Adipose tissue (tissue), 3 donors: ENCODE measurements around the gene LTB4R2. TPM values are rescaled to one million over a fixed set of nuclear protein-coding genes. Genes with fewer than 3 reads are reported as not detected.

ENCODE experiments used
- H3K27ac ChIP-seq: one replicate; pipeline ENCODE4 v1.5.1; 2013; ENCODE audit warnings: low read depth, low read length
- WGBS, 3 donors: extraction: QIAGEN DNeasy Blood & Tissue Kit; methylation state at CpG; one replicate each; pipeline ENCODE4 v1.1.7; 2013; 5-methylcytosine and 5-hydroxymethylcytosine counted together
- polyA plus RNA-seq, 3 donors: library from polyadenylated mRNA; stranded (reverse); fragments of 200-250 nt; gene quantifications; one replicate each; pipeline ENCODE4 v1.2.3, GENCODE V29; 2013
- donor health status: healthy with polysubstance abuse.
- donor health status: Bipolar disorder and iron deficiency.
- donor health status: healthy.

LTB4R2 gene
- polyA plus RNA-seq, 3 donors: 0.79 to 5.9 (median 2.6) TPM

- no peak overlapping the region for H3K27ac ChIP-seq
Observed at GRCh38 chr14:24273422-24273998, 36.4 kb upstream of the LTB4R2 start.

GRCh38 chr14:24274101-24274543 is 35.8 kb upstream of the LTB4R2 start:
- H3K27ac ChIP-seq: no peak overlapping the region
- 37 to 68% (median 48%) methylated on average over 3 of the region's 3 CpGs for WGBS, 3 donors

More at GRCh38 chr14:24273422-24273998, 36.4 kb upstream of the LTB4R2 start:
- 60 to 77% (median 70%) methylated on average over 3 of the region's 3 CpGs for WGBS, 3 donors

- 82 to 97% (median 84%) methylated on average over 6 of the region's 6 CpGs for WGBS, 3 donors
- no peak overlapping the region for H3K27ac ChIP-seq
Observed at GRCh38 chr14:24277071-24277470, 32.9 kb upstream of the LTB4R2 start.

- WGBS, 3 donors: 47 to 85% (median 49%) methylated on average over 11 of the region's 11 CpGs
- no peak overlapping the region for H3K27ac ChIP-seq
Observed at GRCh38 chr14:24277606-24278321, 32.2 kb upstream of the LTB4R2 start.

GRCh38 chr14:24278424-24278823 is 31.5 kb upstream of the LTB4R2 start:
- WGBS, 3 donors: 86 to 95% (median 90%) methylated on average over 5 of the region's 5 CpGs
- no peak overlapping the region for H3K27ac ChIP-seq

- WGBS, 3 donors: 64 to 72% (median 66%) methylated on average over 11 of the region's 11 CpGs
- H3K27ac ChIP-seq: no peak overlapping the region
Observed at GRCh38 chr14:24279301-24280186, 30.4 kb upstream of the LTB4R2 start.

GRCh38 chr14:24280797-24281460 is 29.0 kb upstream of the LTB4R2 start:
- 61 to 90% (median 63%) methylated on average over 6 of the region's 6 CpGs for WGBS, 3 donors
- H3K27ac ChIP-seq: no peak overlapping the region

GRCh38 chr14:24281636-24282035 is 28.3 kb upstream of the LTB4R2 start:
- 85 to 94% (median 91%) methylated on average over 7 of the region's 7 CpGs for WGBS, 3 donors
- no peak overlapping the region for H3K27ac ChIP-seq

- 63 to 85% (median 78%) methylated on average over 3 of the region's 3 CpGs for WGBS, 3 donors
- H3K27ac ChIP-seq: no peak overlapping the region
Observed at GRCh38 chr14:24282736-24283135, 27.2 kb upstream of the LTB4R2 start.

GRCh38 chr14:24283796-24284460 is 26.0 kb upstream of the LTB4R2 start:
- no peak overlapping the region for H3K27ac ChIP-seq
- WGBS, 3 donors: 87 to 90% (median 89%) methylated on average over 5 of the region's 5 CpGs

- H3K27ac ChIP-seq: no peak overlapping the region
- 72 to 79% (median 79%) methylated on average over 9 to 11 of the region's 11 CpGs for WGBS, 3 donors
Observed at GRCh38 chr14:24284501-24285035, 25.4 kb upstream of the LTB4R2 start.

GRCh38 chr14:24285351-24285750 is 24.6 kb upstream of the LTB4R2 start:
- 77 to 85% (median 83%) methylated on average over 4 of the region's 4 CpGs for WGBS, 3 donors
- H3K27ac ChIP-seq: no peak overlapping the region

GRCh38 chr14:24286996-24287395 is 22.9 kb upstream of the LTB4R2 start:
- H3K27ac ChIP-seq: no peak overlapping the region
- 88 to 99% (median 98%) methylated on average over 5 of the region's 5 CpGs for WGBS, 3 donors

- no peak overlapping the region for H3K27ac ChIP-seq
- WGBS, 3 donors: 65 to 82% (median 74%) methylated on average over 6 of the region's 6 CpGs
Observed at GRCh38 chr14:24289649-24290280, 20.2 kb upstream of the LTB4R2 start.

GRCh38 chr14:24290746-24291145 is 19.2 kb upstream of the LTB4R2 start:
- 83 to 92% (median 88%) methylated on average over 9 of the region's 9 CpGs for WGBS, 3 donors
- no peak overlapping the region for H3K27ac ChIP-seq

- WGBS, 3 donors: 91 to 93% (median 91%) methylated on average over 3 of the region's 3 CpGs
- no peak overlapping the region for H3K27ac ChIP-seq
Observed at GRCh38 chr14:24291446-24292117, 18.4 kb upstream of the LTB4R2 start.
